HEK293 (cell line): ENCODE results near the gene BMAL1.

Experiments used
- CTCF ChIA-PET: fragments of 350-600 bp; formaldehyde crosslinking; extraction: SDS; loops from one replicate; lab custom pipeline; 2021; ENCODE audit warnings: antibody characterized with exemption; lab: Yijun Ruan, JAX
- POLR2A ChIA-PET: fragments of 300-600 bp; formaldehyde crosslinking; extraction: SDS; loops from one replicate; lab custom pipeline; 2020; ENCODE audit warnings: antibody characterized with exemption, inconsistent platforms; lab: Yijun Ruan, JAX
- H3K27ac ChIP-seq: fragments of 200-500 bp; sonication (Bioruptor generic); 2 replicates; pipeline ENCODE4 v1.5.1; 2014; ENCODE audit warnings: low read depth, low read length, control low read depth, inconsistent platforms; ENCODE audit errors: extremely low read depth
- H3K36me3 ChIP-seq, 2 experiments: fragments of 200-500 bp in 1 of 2; sonication (Bioruptor generic) in 1 of 2; 1 replicate in 1 of 2; 2 replicates in 1 of 2; pipeline ENCODE4 v1.5.1; 2014 to 2017; ENCODE audit warnings: inconsistent platforms in 2 of 2, low read length in 2 of 2; ENCODE audit not compliant: control insufficient read depth in 2 of 2, insufficient read depth in 1 of 2
- H3K4me1 ChIP-seq: fragments of 200-500 bp; sonication (Bioruptor generic); 2 replicates; pipeline ENCODE4 v1.5.1; 2014; ENCODE audit warnings: mild to moderate bottlenecking, low read length, inconsistent platforms; ENCODE audit not compliant: control insufficient read depth, insufficient read depth
- H3K4me3 ChIP-seq: 2 replicates; pipeline ENCODE4 v1.5.1; 2011; ENCODE audit warnings: low read depth, mild to moderate bottlenecking, control low read depth, low read length, moderate library complexity
- H3K9me3 ChIP-seq: fragments of 200-500 bp; sonication (Bioruptor generic); 2 replicates; pipeline ENCODE4 v1.5.1; 2014; ENCODE audit warnings: low read depth, low read length, inconsistent platforms; ENCODE audit not compliant: control insufficient read depth, insufficient read depth
- EGR2 ChIP-seq: fragments of 450-650 bp; formaldehyde crosslinking; IDR thresholded peaks from 2 replicates; pipeline ENCODE4 v1.5.1; 2016; ENCODE audit warnings: low read depth, missing biosample characterization, missing genetic modification characterization
- OVOL3 ChIP-seq: fragments of 450-650 bp; formaldehyde crosslinking; IDR thresholded peaks from 2 replicates; pipeline ENCODE4 v1.5.1; 2016; ENCODE audit warnings: missing biosample characterization, missing genetic modification characterization
- ZNF155 ChIP-seq: fragments of 450-650 bp; formaldehyde crosslinking; IDR thresholded peaks from 2 replicates; pipeline ENCODE4 v1.5.1; 2016; ENCODE audit warnings: missing biosample characterization, missing genetic modification characterization
- ZNF169 ChIP-seq: fragments of 450-650 bp; formaldehyde crosslinking; IDR thresholded peaks from 2 replicates; pipeline ENCODE4 v1.5.1; 2016; ENCODE audit warnings: missing biosample characterization, missing genetic modification characterization
- ZNF302 ChIP-seq: fragments of 450-650 bp; formaldehyde crosslinking; IDR thresholded peaks from 2 replicates; pipeline ENCODE4 v1.5.1; 2016; ENCODE audit warnings: missing biosample characterization, missing genetic modification characterization, low read depth
- ZNF416 ChIP-seq: fragments of 450-650 bp; formaldehyde crosslinking; IDR thresholded peaks from 2 replicates; pipeline ENCODE4 v1.5.1; 2016; ENCODE audit warnings: missing biosample characterization, missing genetic modification characterization
- ZNF670 ChIP-seq: fragments of 450-650 bp; formaldehyde crosslinking; IDR thresholded peaks from 2 replicates; pipeline ENCODE4 v1.5.1; 2016; ENCODE audit warnings: missing biosample characterization, missing genetic modification characterization, low read depth
- TF ChIP-seq, protein P1 (sequence below): fragments of 450-650 bp; formaldehyde crosslinking; IDR thresholded peaks from 2 replicates; pipeline ENCODE4 v1.5.1; 2017; ENCODE audit warnings: missing biosample characterization, missing genetic modification characterization
- TF ChIP-seq, protein P2 (sequence below): fragments of 450-650 bp; formaldehyde crosslinking; IDR thresholded peaks from 2 replicates; pipeline ENCODE4 v1.5.1; 2016; ENCODE audit warnings: missing biosample characterization, missing genetic modification characterization
- TF ChIP-seq, protein P3 (sequence below): fragments of 450-650 bp; formaldehyde crosslinking; IDR thresholded peaks from 2 replicates; pipeline ENCODE4 v1.5.1; 2016; ENCODE audit warnings: missing biosample characterization, missing genetic modification characterization
- TF ChIP-seq, protein P4 (sequence below): fragments of 450-650 bp; formaldehyde crosslinking; IDR thresholded peaks from 2 replicates; pipeline ENCODE4 v1.5.1; 2016; ENCODE audit warnings: missing biosample characterization, missing genetic modification characterization

Gene BMAL1

DNA sequence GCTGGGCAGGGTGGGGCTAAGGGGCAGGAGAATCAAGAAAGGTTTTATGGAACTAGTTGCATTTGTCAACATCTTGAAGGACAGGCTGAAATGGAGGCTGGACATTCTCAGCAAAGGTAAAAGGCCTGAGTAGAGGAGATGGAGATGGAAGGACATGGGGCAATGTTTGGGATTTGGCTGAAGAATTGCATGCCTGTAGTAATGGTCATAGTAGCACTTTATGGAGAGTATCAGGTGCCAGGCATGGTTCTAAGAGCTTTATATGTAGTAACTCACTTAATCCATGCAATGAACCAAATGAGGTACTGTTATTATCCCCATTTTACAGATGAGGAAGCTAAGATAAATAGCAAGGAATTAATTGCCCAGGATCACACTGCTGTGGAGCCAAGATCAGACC is 23.9 kb downstream of the BMAL1 start (continued):
- TF ChIP-seq ZNF670 (tag by site-specific recombination) (no peak), ZNF416 (no peak)

DNA sequence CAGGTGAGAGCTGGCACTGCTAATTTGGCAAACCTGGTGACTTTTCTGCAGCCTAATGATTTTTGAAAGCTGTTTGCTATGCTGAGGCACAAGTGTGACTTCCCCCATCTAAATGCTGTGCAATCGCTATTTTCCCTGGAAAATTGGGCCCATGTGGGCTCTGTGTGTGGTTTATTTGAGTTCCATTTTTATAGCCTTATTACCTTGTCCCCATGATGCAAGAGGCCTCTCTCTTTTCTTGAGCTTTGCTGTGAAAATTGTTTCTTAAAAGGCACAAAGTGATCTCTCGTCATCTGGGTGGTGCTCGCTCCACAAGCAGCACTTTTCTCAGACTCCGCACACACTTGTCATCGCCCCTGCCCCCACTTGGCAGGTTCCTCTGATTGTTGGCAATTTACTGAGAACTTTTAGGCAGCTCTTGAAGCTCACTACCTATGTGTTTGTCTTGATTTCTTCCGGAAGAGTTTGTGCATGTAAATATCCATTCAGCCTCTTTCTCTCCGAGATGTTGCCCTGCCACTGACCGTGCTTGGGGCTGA is 24.9 kb downstream of the BMAL1 start:
- no peaks in the 10 kb centered on the region for H3K9me3 ChIP-seq
- TF ChIP-seq ZNF169 (tag by site-specific recombination) (no peak), ZNF155 (tag by site-specific recombination) (no peak), OVOL3 (tag by site-specific recombination) (no peak)
- TF ChIP-seq, protein P1, sequence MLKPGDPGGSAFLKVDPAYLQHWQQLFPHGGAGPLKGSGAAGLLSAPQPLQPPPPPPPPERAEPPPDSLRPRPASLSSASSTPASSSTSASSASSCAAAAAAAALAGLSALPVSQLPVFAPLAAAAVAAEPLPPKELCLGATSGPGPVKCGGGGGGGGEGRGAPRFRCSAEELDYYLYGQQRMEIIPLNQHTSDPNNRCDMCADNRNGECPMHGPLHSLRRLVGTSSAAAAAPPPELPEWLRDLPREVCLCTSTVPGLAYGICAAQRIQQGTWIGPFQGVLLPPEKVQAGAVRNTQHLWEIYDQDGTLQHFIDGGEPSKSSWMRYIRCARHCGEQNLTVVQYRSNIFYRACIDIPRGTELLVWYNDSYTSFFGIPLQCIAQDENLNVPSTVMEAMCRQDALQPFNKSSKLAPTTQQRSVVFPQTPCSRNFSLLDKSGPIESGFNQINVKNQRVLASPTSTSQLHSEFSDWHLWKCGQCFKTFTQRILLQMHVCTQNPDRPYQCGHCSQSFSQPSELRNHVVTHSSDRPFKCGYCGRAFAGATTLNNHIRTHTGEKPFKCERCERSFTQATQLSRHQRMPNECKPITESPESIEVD (tag by site-specific recombination) = no peak
- TF ChIP-seq, protein P2, sequence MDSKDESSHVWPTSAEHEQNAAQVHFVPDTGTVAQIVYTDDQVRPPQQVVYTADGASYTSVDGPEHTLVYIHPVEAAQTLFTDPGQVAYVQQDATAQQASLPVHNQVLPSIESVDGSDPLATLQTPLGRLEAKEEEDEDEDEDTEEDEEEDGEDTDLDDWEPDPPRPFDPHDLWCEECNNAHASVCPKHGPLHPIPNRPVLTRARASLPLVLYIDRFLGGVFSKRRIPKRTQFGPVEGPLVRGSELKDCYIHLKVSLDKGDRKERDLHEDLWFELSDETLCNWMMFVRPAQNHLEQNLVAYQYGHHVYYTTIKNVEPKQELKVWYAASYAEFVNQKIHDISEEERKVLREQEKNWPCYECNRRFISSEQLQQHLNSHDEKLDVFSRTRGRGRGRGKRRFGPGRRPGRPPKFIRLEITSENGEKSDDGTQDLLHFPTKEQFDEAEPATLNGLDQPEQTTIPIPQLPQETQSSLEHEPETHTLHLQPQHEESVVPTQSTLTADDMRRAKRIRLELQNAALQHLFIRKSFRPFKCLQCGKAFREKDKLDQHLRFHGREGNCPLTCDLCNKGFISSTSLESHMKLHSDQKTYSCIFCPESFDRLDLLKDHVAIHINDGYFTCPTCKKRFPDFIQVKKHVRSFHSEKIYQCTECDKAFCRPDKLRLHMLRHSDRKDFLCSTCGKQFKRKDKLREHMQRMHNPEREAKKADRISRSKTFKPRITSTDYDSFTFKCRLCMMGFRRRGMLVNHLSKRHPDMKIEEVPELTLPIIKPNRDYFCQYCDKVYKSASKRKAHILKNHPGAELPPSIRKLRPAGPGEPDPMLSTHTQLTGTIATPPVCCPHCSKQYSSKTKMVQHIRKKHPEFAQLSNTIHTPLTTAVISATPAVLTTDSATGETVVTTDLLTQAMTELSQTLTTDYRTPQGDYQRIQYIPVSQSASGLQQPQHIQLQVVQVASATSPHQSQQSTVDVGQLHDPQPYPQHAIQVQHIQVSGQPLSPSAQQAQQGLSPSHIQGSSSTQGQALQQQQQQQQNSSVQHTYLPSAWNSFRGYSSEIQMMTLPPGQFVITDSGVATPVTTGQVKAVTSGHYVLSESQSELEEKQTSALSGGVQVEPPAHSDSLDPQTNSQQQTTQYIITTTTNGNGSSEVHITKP (tag by site-specific recombination) = no peak
- no peak overlapping the region for H3K4me3 ChIP-seq
- ChIA-PET CTCF (interaction anchor here (0.9 to 1.4 kb wide), 3 partner anchors 9 to 52 kb away, joined by 3 to 6 read pairs (median 4); no protein-coding TSS in a partner anchor), POLR2A (no interaction called here)
- no peaks in the 10 kb centered on the region for H3K4me1 ChIP-seq
- H3K36me3 ChIP-seq = no peaks in the 10 kb centered on the region
- H3K27ac ChIP-seq = no peak overlapping the region

DNA sequence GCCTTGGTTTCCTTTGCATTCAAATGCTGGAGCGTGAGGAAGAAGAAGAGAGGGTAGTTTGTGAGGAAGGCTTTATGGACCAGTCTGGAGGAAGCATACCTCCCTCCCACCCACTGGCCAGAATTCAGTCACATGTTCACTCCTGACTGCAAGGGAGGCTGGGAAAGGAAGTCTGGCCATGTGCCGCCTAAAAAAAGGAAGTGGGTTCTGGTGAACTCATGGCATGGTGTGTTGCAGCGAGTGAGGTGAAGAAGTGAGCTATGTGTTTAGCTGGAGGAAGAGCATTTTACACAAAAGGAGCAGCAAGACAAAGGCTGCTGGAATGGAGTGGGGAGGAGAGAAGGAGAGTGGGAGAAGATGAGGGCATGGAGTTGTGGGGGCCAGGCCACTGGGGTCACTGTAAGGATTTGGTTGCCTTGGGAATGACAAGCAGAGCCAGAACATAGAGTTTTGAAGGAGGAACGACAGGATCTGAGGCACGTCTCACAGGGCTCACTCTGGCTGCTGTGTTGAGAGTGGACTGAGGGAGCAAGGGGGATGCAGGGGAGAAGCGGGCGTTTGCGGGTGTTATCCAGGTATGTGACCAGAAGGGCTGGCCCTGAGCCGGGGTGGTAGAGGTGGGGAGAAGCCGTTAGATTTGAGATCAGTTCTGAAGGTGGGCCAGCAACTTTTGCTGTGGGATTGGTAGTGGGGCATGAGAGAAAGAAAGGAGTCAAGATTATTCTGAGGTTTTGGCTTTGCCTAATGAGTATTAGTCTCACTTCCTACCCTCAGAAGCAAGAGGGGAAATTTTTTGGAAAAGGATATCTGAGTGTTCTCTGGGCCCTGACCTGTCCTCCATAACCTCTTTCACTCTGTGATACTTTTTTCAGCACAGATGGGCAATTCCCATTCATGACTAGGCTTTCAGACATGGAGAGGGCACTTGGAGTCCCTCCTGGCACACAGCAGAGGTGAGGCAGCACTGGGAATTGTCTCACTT is 26.4 kb downstream of the BMAL1 start:
- H3K4me3 ChIP-seq = no peak overlapping the region
- ChIA-PET CTCF (interaction anchor here (0.9 kb wide), 1 partner anchor 17 kb away, joined by 4 read pairs; no protein-coding TSS in a partner anchor), POLR2A (no interaction called here)
- no peak for TF ChIP-seq ZNF302 (tag by site-specific recombination)
- no peaks in the 10 kb centered on the region for H3K36me3 ChIP-seq
- no peaks in the 10 kb centered on the region for H3K4me1 ChIP-seq
- H3K27ac ChIP-seq = no peak overlapping the region
- no peaks in the 10 kb centered on the region for H3K9me3 ChIP-seq

DNA sequence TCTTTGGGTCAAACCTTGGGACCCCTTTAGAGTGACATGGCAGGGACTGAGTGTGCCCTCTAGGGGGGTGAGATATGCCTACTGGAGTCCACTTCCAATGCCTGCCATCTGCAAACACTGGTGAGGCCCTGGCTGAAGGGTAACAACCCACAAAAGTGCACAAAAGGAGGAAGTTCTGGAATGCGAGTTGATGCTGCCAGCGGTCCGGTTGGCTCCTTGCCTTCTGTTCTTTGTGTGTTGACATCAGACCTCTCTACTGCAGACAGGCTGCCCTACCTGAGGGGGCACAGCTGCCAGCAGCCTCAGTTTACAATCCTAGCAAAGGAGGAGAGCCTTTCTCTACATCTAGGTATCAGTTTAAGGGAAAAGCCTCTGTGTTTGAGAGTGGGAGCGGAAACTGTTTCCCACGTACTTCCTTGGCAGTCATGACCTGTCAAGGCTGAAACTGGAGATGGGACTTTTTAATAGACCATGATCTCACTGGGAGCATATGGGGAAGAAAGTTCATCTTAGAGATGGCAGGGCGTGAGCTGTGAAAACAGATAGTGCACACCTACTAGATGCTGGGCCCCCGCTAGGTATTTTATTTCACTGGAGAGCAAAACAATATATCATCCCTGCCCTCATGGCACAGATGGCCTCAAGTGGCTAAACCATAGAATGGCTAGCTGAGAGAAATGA is 27.2 kb downstream of the BMAL1 start:
- H3K36me3 ChIP-seq = no peaks in the 10 kb centered on the region
- H3K27ac ChIP-seq = no peak overlapping the region
- H3K4me1 ChIP-seq = no peaks in the 10 kb centered on the region
- no peak overlapping the region for H3K4me3 ChIP-seq
- no peaks in the 10 kb centered on the region for H3K9me3 ChIP-seq
- CTCF ChIA-PET = interaction anchor here (0.8 kb wide), 1 partner anchor 95 kb away, joined by 4 read pairs; no protein-coding TSS in a partner anchor
- POLR2A ChIA-PET = no interaction called here
- peak; percentile 28; the same call in 1 of the 2 replicates for TF ChIP-seq EGR2 (tag by site-specific recombination)
- TF ChIP-seq, protein P3, sequence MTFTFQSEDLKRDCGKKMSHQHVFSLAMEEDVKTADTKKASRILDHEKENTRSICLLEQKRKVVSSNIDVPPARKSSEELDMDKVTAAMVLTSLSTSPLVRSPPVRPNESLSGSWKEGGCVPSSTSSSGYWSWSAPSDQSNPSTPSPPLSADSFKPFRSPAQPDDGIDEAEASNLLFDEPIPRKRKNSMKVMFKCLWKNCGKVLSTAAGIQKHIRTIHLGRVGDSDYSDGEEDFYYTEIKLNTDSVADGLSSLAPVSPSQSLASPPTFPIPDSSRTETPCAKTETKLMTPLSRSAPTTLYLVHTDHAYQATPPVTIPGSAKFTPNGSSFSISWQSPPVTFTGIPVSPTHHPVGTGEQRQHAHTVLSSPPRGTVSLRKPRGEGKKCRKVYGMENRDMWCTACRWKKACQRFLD (tag by site-specific recombination) = no peak
- TF ChIP-seq, protein P4, sequence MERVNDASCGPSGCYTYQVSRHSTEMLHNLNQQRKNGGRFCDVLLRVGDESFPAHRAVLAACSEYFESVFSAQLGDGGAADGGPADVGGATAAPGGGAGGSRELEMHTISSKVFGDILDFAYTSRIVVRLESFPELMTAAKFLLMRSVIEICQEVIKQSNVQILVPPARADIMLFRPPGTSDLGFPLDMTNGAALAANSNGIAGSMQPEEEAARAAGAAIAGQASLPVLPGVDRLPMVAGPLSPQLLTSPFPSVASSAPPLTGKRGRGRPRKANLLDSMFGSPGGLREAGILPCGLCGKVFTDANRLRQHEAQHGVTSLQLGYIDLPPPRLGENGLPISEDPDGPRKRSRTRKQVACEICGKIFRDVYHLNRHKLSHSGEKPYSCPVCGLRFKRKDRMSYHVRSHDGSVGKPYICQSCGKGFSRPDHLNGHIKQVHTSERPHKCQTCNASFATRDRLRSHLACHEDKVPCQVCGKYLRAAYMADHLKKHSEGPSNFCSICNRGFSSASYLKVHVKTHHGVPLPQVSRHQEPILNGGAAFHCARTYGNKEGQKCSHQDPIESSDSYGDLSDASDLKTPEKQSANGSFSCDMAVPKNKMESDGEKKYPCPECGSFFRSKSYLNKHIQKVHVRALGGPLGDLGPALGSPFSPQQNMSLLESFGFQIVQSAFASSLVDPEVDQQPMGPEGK (tag by site-specific recombination) = no peak
